H9 (cell line): ENCODE data around the gene CARHSP1. TPM values are rescaled to one million over a fixed set of nuclear protein-coding genes. Genes with fewer than 3 reads are reported as not detected.
A peak's percentile ranks its signal among the peaks of the same experiment; 100 is the strongest.

Experiments
- DNase-seq: peaks from one replicate; pipeline ENCODE4 v3.0.0-alpha.2; 2017
- H2AFZ ChIP-seq: one replicate; pipeline ENCODE4 v1.6.1; 2013; ENCODE audit warnings: mild to moderate bottlenecking, low read length, control low read depth, moderate library complexity
- H2AK5ac ChIP-seq: 2 replicates; pipeline ENCODE4 v1.6.1; 2013; ENCODE audit warnings: low read length, control low read depth, mixed read lengths; ENCODE audit not compliant: insufficient read length
- H2BK120ac ChIP-seq: one replicate; pipeline ENCODE4 v1.6.1; 2013; ENCODE audit warnings: low read depth, mild to moderate bottlenecking, low read length, control low read depth, inconsistent platforms; ENCODE audit not compliant: poor library complexity, severe bottlenecking
- H2BK12ac ChIP-seq: 2 replicates; pipeline ENCODE4 v1.6.1; 2013; ENCODE audit warnings: low read length, control low read depth, mixed read lengths, low read depth; ENCODE audit not compliant: insufficient read length
- H2BK15ac ChIP-seq: 2 replicates; pipeline ENCODE4 v1.6.1; 2013; ENCODE audit warnings: low read depth, low read length, control low read depth
- H2BK20ac ChIP-seq: one replicate; pipeline ENCODE4 v1.6.1; 2013; ENCODE audit warnings: low read depth, mild to moderate bottlenecking, low read length, control low read depth, inconsistent platforms; ENCODE audit not compliant: poor library complexity, severe bottlenecking
- H2BK5ac ChIP-seq: 2 replicates; pipeline ENCODE4 v1.6.1; 2013; ENCODE audit warnings: low read length, control low read depth, mixed read lengths; ENCODE audit not compliant: insufficient read length
- H3K14ac ChIP-seq: 2 replicates; pipeline ENCODE4 v1.6.1; 2013; ENCODE audit warnings: low read length, control low read depth; ENCODE audit not compliant: insufficient read depth
- H3K18ac ChIP-seq: 2 replicates; pipeline ENCODE4 v1.6.1; 2013; ENCODE audit warnings: low read depth, mild to moderate bottlenecking, mixed read lengths, low read length, control low read depth; ENCODE audit not compliant: insufficient read length
- H3K23ac ChIP-seq: 2 replicates; pipeline ENCODE4 v1.6.1; 2013; ENCODE audit warnings: low read length, control low read depth, mixed read lengths, low read depth; ENCODE audit not compliant: insufficient read length
- H3K23me2 ChIP-seq: 2 replicates; pipeline ENCODE4 v1.6.1; 2013; ENCODE audit warnings: low read depth, mild to moderate bottlenecking, mixed read lengths, low read length, control low read depth; ENCODE audit not compliant: insufficient read length, poor library complexity, severe bottlenecking
- H3K27ac ChIP-seq: 2 replicates; pipeline ENCODE4 v1.5.1; 2013; ENCODE audit warnings: low read length, control low read depth, mixed read lengths, low read depth; ENCODE audit not compliant: insufficient read length
- H3K27me3 ChIP-seq: 2 replicates; pipeline ENCODE4 v1.6.1; 2013; ENCODE audit warnings: low read length, control low read depth, inconsistent platforms; ENCODE audit not compliant: insufficient read depth
- H3K4ac ChIP-seq: 2 replicates; pipeline ENCODE4 v1.6.1; 2013; ENCODE audit warnings: low read depth, mild to moderate bottlenecking, control low read depth, inconsistent platforms, low read length, moderate library complexity
- H3K4me1 ChIP-seq: 2 replicates; pipeline ENCODE4 v1.6.1; 2013; ENCODE audit warnings: low read length, control low read depth, inconsistent platforms; ENCODE audit not compliant: insufficient read depth
- H3K4me2 ChIP-seq: 2 replicates; pipeline ENCODE4 v1.6.1; 2013; ENCODE audit warnings: low read length, control low read depth, mixed read lengths; ENCODE audit not compliant: insufficient read length, insufficient read depth
- H3K56ac ChIP-seq: 2 replicates; pipeline ENCODE4 v1.6.1; 2013; ENCODE audit warnings: low read depth, mild to moderate bottlenecking, mixed read lengths, low read length, control low read depth; ENCODE audit not compliant: insufficient read length
- H3K79me1 ChIP-seq: 2 replicates; pipeline ENCODE4 v1.6.1; 2013; ENCODE audit warnings: low read depth, mild to moderate bottlenecking, moderate library complexity, low read length, control low read depth, inconsistent platforms; ENCODE audit not compliant: insufficient read depth, poor library complexity, severe bottlenecking
- H3K79me2 ChIP-seq: 2 replicates; pipeline ENCODE4 v1.6.1; 2013; ENCODE audit warnings: low read length, control low read depth, inconsistent platforms; ENCODE audit not compliant: insufficient read depth
- H3K9ac ChIP-seq: 2 replicates; pipeline ENCODE4 v1.6.1; 2013; ENCODE audit warnings: low read length, control low read depth, mixed read lengths; ENCODE audit not compliant: insufficient read length; ENCODE audit errors: extremely low read depth
- H3K9me3 ChIP-seq: one replicate; pipeline ENCODE4 v1.6.1; 2013; ENCODE audit warnings: low read depth, low read length, inconsistent platforms; ENCODE audit not compliant: control insufficient read depth
- H3T11ph ChIP-seq: one replicate; pipeline ENCODE4 v1.6.1; 2013; ENCODE audit warnings: mild to moderate bottlenecking, low read length, control low read depth, inconsistent platforms
- H4K20me1 ChIP-seq: one replicate; pipeline ENCODE4 v1.6.1; 2013; ENCODE audit not compliant: control insufficient read depth, insufficient read length, insufficient read depth
- H4K5ac ChIP-seq: 2 replicates; pipeline ENCODE4 v1.6.1; 2013; ENCODE audit warnings: low read depth, mild to moderate bottlenecking, mixed read lengths, low read length, control low read depth; ENCODE audit not compliant: insufficient read length
- H4K8ac ChIP-seq: replicated peaks from 2 replicates; pipeline ENCODE4 v1.6.1; 2013; ENCODE audit warnings: low read length, control low read depth, mixed read lengths, low read depth; ENCODE audit not compliant: insufficient read length
- H4K91ac ChIP-seq: 2 replicates; pipeline ENCODE4 v1.6.1; 2013; ENCODE audit warnings: low read depth, mild to moderate bottlenecking, moderate library complexity, mixed read lengths, low read length, control low read depth; ENCODE audit not compliant: insufficient read length
- H3K27ac Mint-ChIP-seq, 3 experiments: 2 replicates in 2 of 3; 3 replicates in 1 of 3; pipeline ENCODE4 v1.8.0; 2020 to 2021; ENCODE audit warnings: mixed read lengths in 3 of 3, mild to moderate bottlenecking in 1 of 3, moderate library complexity in 1 of 3
- H3K27me3 Mint-ChIP-seq: 2 replicates; pipeline ENCODE4 v1.8.0; 2021; ENCODE audit warnings: low read depth, mild to moderate bottlenecking, moderate library complexity, mixed read lengths
- H3K36me3 Mint-ChIP-seq, 3 experiments: 2 replicates in 2 of 3; 3 replicates in 1 of 3; pipeline ENCODE4 v1.8.0; 2020 to 2021; ENCODE audit warnings: low read depth in 3 of 3, mixed read lengths in 3 of 3; ENCODE audit not compliant: insufficient read depth in 1 of 3
- H3K4me1 Mint-ChIP-seq, 2 experiments: 2 replicates each; pipeline ENCODE4 v1.8.0; 2020; ENCODE audit warnings: mixed read lengths in 2 of 2
- H3K4me3 Mint-ChIP-seq, 2 experiments: 2 replicates in 1 of 2; 3 replicates in 1 of 2; pipeline ENCODE4 v1.8.0; 2020 to 2021; ENCODE audit warnings: mild to moderate bottlenecking in 2 of 2, mixed read lengths in 2 of 2, moderate library complexity in 1 of 2
- H3K9me3 Mint-ChIP-seq, 2 experiments: 2 replicates in 1 of 2; 3 replicates in 1 of 2; pipeline ENCODE4 v1.8.0; 2020; ENCODE audit warnings: mild to moderate bottlenecking in 2 of 2, mixed read lengths in 2 of 2, moderate library complexity in 1 of 2
- CTCF ChIP-seq: fragments of 200-600 bp; sonication (generic); conservative IDR thresholded peaks from 3 replicates; pipeline ENCODE4 v1.8.0; 2021; ENCODE audit warnings: antibody characterized with exemption, mild to moderate bottlenecking
- WGBS: extraction: QIAGEN DNeasy Blood & Tissue Kit; methylation state at CpG from one replicate; pipeline ENCODE4 v1.1.7; 2013; ENCODE audit warnings: missing lambda C conversion rate, low lambda C conversion rate, mixed read lengths; ENCODE audit not compliant: insufficient read length; ENCODE audit errors: extremely low coverage; 5-methylcytosine and 5-hydroxymethylcytosine counted together
- total RNA-seq: library from RNA; stranded (reverse); gene quantifications from 2 replicates; pipeline ENCODE4 v1.2.1, GENCODE V29; 2021

The CARHSP1 gene
- total RNA-seq, 1 experiment from 2014 or later: 194 TPM

- Histone ChIP-seq H3K4ac (no peak overlapping the region), H3K23ac (no peak overlapping the region), H3K56ac (no peak overlapping the region), H2BK15ac (no peak overlapping the region), H3K9ac (no peak overlapping the region), H2BK12ac (no peak overlapping the region), H2BK20ac (no peak overlapping the region), H4K5ac (no peak overlapping the region), H3K79me2 (no peaks in the 10 kb centered on the region), H4K8ac (no peak overlapping the region), H2AFZ (no peak overlapping the region), H2BK120ac (no peak overlapping the region), H3K4me2 (no peak overlapping the region), H2AK5ac (no peak overlapping the region), H3K4me1 (no peaks in the 10 kb centered on the region), H4K91ac (no peak overlapping the region), H3K23me2 (no peaks in the 10 kb centered on the region), H2BK5ac (no peak overlapping the region), H3K27ac (no peak overlapping the region), H3K14ac (no peak overlapping the region), H3K27me3 (no peaks in the 10 kb centered on the region), H3K18ac (no peak overlapping the region), H3K79me1 (no peaks in the 10 kb centered on the region), H3T11ph (no peak overlapping the region), H3K9me3 (no peaks in the 10 kb centered on the region), H4K20me1 (no peaks in the 10 kb centered on the region)
- DNase-seq: no peak
- H3K27ac Mint-ChIP-seq: peak overlapping the region; percentile 63 to 93 (median 76); a peak in 5 of 7 replicates
- peaks cover 0 to 9% of the 10 kb centered on the region in 2 experiments; a peak in 2 of 4 replicates for H3K4me1 Mint-ChIP-seq
- no peak for TF ChIP-seq CTCF
- WGBS: no CpG with 5 or more reads among the region's 9 CpGs
- H3K9me3 Mint-ChIP-seq: no peaks in the 10 kb centered on the region
- no peak overlapping the region for H3K4me3 Mint-ChIP-seq
- no peaks in the 10 kb centered on the region for H3K27me3 Mint-ChIP-seq
- peaks cover 79 to 97% (median 94%) of the 10 kb centered on the region in 3 experiments for H3K36me3 Mint-ChIP-seq
Observed at GRCh38 chr16:8899709-8900317, 31.0 kb upstream of the CARHSP1 start.
